B cell (primary cell): ENCODE data around the gene KAT14. TPM values are rescaled to one million over a fixed set of nuclear protein-coding genes. Genes with fewer than 3 reads are reported as not detected.

Experiments used
- ATAC-seq: fragments of 200-7000 bp; cut with Tn5 transposase; one replicate; pipeline ENCODE4 v1.10.0; 2021; ENCODE audit warnings: low read depth, mild to moderate bottlenecking, moderate number of reproducible peaks, moderate library complexity
- CTCF ChIA-PET: fragments of 350-600 bp; sonication (Branson Sonifier 250); formaldehyde crosslinking; loops from one replicate; lab custom pipeline; 2021; ENCODE audit warnings: antibody characterized with exemption, inconsistent platforms; lab: Charles Lee
- POLR2A ChIA-PET: fragments of 350-600 bp; sonication (Branson Sonifier 250); formaldehyde crosslinking; loops from one replicate; lab custom pipeline; 2021; ENCODE audit warnings: antibody characterized with exemption; lab: Charles Lee
- DNase-seq: peaks from one replicate; pipeline ENCODE4 v3.0.0; 2013
- H2AFZ ChIP-seq: 2 replicates; pipeline ENCODE4 v1.6.1; 2012; ENCODE audit warnings: mild to moderate bottlenecking, low read depth, low read length; ENCODE audit not compliant: insufficient read depth, poor library complexity, severe bottlenecking
- H3K27ac ChIP-seq, 2 donors: 1 replicate in 1 of 2; 2 replicates in 1 of 2; pipeline ENCODE4 v1.5.1; 2012 to 2013; ENCODE audit warnings: low read length in 2 of 2, mild to moderate bottlenecking in 2 of 2, moderate library complexity in 1 of 2
- H3K27me3 ChIP-seq, 4 experiments: fragments of 200-600 bp in 1 of 4; sonication (generic) in 1 of 4; replicated peaks in 1 of 4; 1 replicate in 2 of 4; 2 replicates in 2 of 4; pipeline versions ENCODE4 v1.6.1 to v1.7.0; 2013 to 2016; ENCODE audit warnings: low read length in 3 of 4, mild to moderate bottlenecking in 2 of 4, mixed read lengths in 1 of 4, moderate library complexity in 1 of 4; ENCODE audit not compliant: insufficient read depth in 4 of 4, control insufficient read depth in 3 of 4; ENCODE audit errors: control extremely low read depth in 1 of 4
- H3K36me3 ChIP-seq, 2 experiments: replicated peaks in 1 of 2; 1 replicate in 1 of 2; 2 replicates in 1 of 2; pipeline versions ENCODE4 v1.6.1 to v1.7.1; 2013; ENCODE audit warnings: low read length in 1 of 2; ENCODE audit not compliant: insufficient read depth in 2 of 2, control insufficient read depth in 1 of 2; ENCODE audit errors: control extremely low read depth in 1 of 2, extremely low read depth in 1 of 2
- H3K4me1 ChIP-seq, 2 donors: fragments of 200-600 bp in 1 of 2; sonication (generic) in 1 of 2; 1 replicate in 1 of 2; 2 replicates in 1 of 2; pipeline versions ENCODE4 v1.5.1 to v1.6.1; 2013 to 2017; ENCODE audit warnings: low read length in 2 of 2; ENCODE audit not compliant: control insufficient read depth in 2 of 2, insufficient read depth in 2 of 2
- H3K4me2 ChIP-seq: replicated peaks from 2 replicates; pipeline ENCODE3; 2012; ENCODE audit warnings: mild to moderate bottlenecking, low read depth, low read length; ENCODE audit not compliant: poor library complexity, severe bottlenecking
- H3K4me3 ChIP-seq, 5 experiments: fragments of 200-600 bp in 1 of 5; sonication (generic) in 1 of 5; 1 replicate in 3 of 5; 2 replicates in 2 of 5; pipeline versions ENCODE4 v1.5.1 to v1.7.0; 2011 to 2016; ENCODE audit warnings: low read length in 4 of 5, mild to moderate bottlenecking in 4 of 5, low read depth in 2 of 5, control low read depth in 1 of 5, moderate library complexity in 1 of 5; ENCODE audit not compliant: insufficient read depth in 1 of 5; ENCODE audit errors: control extremely low read depth in 1 of 5, extremely low read depth in 1 of 5
- H3K79me2 ChIP-seq: fragments of 200-600 bp; sonication (generic); one replicate; pipeline ENCODE4 v1.6.0; 2016; ENCODE audit warnings: low read length; ENCODE audit not compliant: control insufficient read depth, insufficient read depth
- H3K9ac ChIP-seq: fragments of 200-600 bp; sonication (generic); 2 replicates; pipeline ENCODE4 v1.6.1; 2017; ENCODE audit warnings: mild to moderate bottlenecking, low read length, moderate library complexity
- H3K9me3 ChIP-seq, 3 donors: one replicate each; pipeline versions ENCODE4 v1.6.1 to v1.7.1; 2013; ENCODE audit warnings: low read length in 2 of 3; ENCODE audit not compliant: control insufficient read depth in 2 of 3, insufficient read depth in 1 of 3; ENCODE audit errors: control extremely low read depth in 1 of 3
- H4K20me1 ChIP-seq: 2 replicates; pipeline ENCODE4 v1.6.0; 2012; ENCODE audit warnings: mild to moderate bottlenecking, low read length; ENCODE audit not compliant: insufficient read depth, control insufficient read depth, poor library complexity, severe bottlenecking
- H3K27ac Mint-ChIP-seq: one replicate; pipeline ENCODE4 v1.8.0; 2021; ENCODE audit warnings: mixed read lengths
- H3K27me3 Mint-ChIP-seq: one replicate; pipeline ENCODE4 v1.8.0; 2021; ENCODE audit warnings: mixed read lengths
- H3K4me1 Mint-ChIP-seq: one replicate; pipeline ENCODE4 v1.8.0; 2021; ENCODE audit warnings: mixed read lengths
- H3K4me3 Mint-ChIP-seq: one replicate; pipeline ENCODE4 v1.8.0; 2021; ENCODE audit warnings: mixed read lengths
- H3K9me3 Mint-ChIP-seq: one replicate; pipeline ENCODE4 v1.8.0; 2022; ENCODE audit warnings: mixed read lengths; ENCODE audit not compliant: insufficient read depth
- CTCF ChIP-seq: fragments of 200-600 bp; IDR thresholded peaks from one replicate; pipeline ENCODE4 v1.8.0; 2022; ENCODE audit warnings: antibody characterized with exemption, mild to moderate bottlenecking
- EZH2 ChIP-seq: IDR thresholded peaks from 2 replicates; pipeline ENCODE4 v1.6.1; 2012; ENCODE audit warnings: borderline replicate concordance, low read depth, mild to moderate bottlenecking, moderate library complexity, low read length; ENCODE audit not compliant: insufficient read depth, poor library complexity, severe bottlenecking
- WGBS: methylation state at CpG from one replicate; pipeline ENCODE4 v1.1.5; 2013; ENCODE audit warnings: missing lambda C conversion rate; ENCODE audit not compliant: insufficient coverage; 5-methylcytosine and 5-hydroxymethylcytosine counted together
- intact Hi-C: fragments of 100-400 bp; cut with micrococcal nuclease; formaldehyde crosslinking; loops from one replicate; pipeline ENCODE4 v1.10.0; 2022
- polyA plus RNA-seq: library from polyadenylated mRNA; depleted of rRNA; stranded (reverse); fragments of >200 nt; gene quantifications from 2 replicates; pipeline ENCODE4 v1.2.3, GENCODE V29; 2012
- total RNA-seq, 2 donors: library from RNA; stranded (reverse); fragments of 120-200 nt in 1 of 2; gene quantifications; 1 replicate in 1 of 2; 2 replicates in 1 of 2; pipeline versions ENCODE4 v1.2.3 to v1.2.4, GENCODE V29; 2013 to 2022

KAT14 gene
- total and polyA plus RNA-seq, 2 donors (not counting 1 experiment from before 2014, with no cell fraction given): 7.9 to 15.5 TPM

GRCh38 chr20:18166241-18166881 lies 28.7 kb downstream of the KAT14 start:
- ChIA-PET CTCF (no interaction called here), POLR2A (no interaction called here)
- Mint-ChIP-seq H3K4me1 (peaks cover 21% of the 10 kb centered on the region), H3K9me3 (no peaks in the 10 kb centered on the region), H3K27ac (no peak overlapping the region), H3K27me3 (no peaks in the 10 kb centered on the region), H3K4me3 (no peak overlapping the region)
- no peak for ATAC-seq
- no peak overlapping the region for H3K9ac ChIP-seq
- intact Hi-C loops: no loop called here
- no CpG with 5 or more reads among the region's 5 CpGs for WGBS
- H3K27me3 ChIP-seq: no peaks in the 10 kb centered on the region
- TF ChIP-seq CTCF: no peak
- H3K36me3 ChIP-seq: peaks cover 12 to 43% of the 10 kb centered on the region in 2 experiments
- H3K9me3 ChIP-seq: no peaks in the 10 kb centered on the region
- H2AFZ ChIP-seq: no peak overlapping the region
- H3K4me1 ChIP-seq: no peaks in the 10 kb centered on the region
- peaks cover 12% of the 10 kb centered on the region for H4K20me1 ChIP-seq
- no peak overlapping the region for H3K4me3 ChIP-seq
- no peak for DNase-seq
- H3K79me2 ChIP-seq: peaks cover 13% of the 10 kb centered on the region
- H3K4me2 ChIP-seq: no peak overlapping the region
- no peak overlapping the region for H3K27ac ChIP-seq

- no CpG with 5 or more reads among the region's 1 CpG for WGBS
- TF ChIP-seq CTCF (no peak), EZH2 (no peak)
- ChIA-PET CTCF (no interaction called here), POLR2A (no interaction called here)
- H3K79me2 ChIP-seq: peaks cover 17% of the 10 kb centered on the region
- H3K27me3 Mint-ChIP-seq: no peaks in the 10 kb centered on the region
- H4K20me1 ChIP-seq: peaks cover 12% of the 10 kb centered on the region
- H3K4me3 Mint-ChIP-seq: no peak overlapping the region
- H2AFZ ChIP-seq: no peak overlapping the region
- H3K4me1 ChIP-seq: no peaks in the 10 kb centered on the region
- H3K27me3 ChIP-seq: no peaks in the 10 kb centered on the region
- no peak overlapping the region for H3K9ac ChIP-seq
- no peak overlapping the region for H3K27ac Mint-ChIP-seq
- H3K9me3 Mint-ChIP-seq: no peaks in the 10 kb centered on the region
- peaks cover 21% of the 10 kb centered on the region for H3K4me1 Mint-ChIP-seq
- no peak overlapping the region for H3K4me3 ChIP-seq
- no peak for ATAC-seq
- no peak overlapping the region for H3K4me2 ChIP-seq
- H3K27ac ChIP-seq: no peak overlapping the region
- no peaks in the 10 kb centered on the region for H3K9me3 ChIP-seq
- H3K36me3 ChIP-seq: peaks cover 14 to 40% of the 10 kb centered on the region in 2 experiments
- no peak for DNase-seq
- intact Hi-C loops: no loop called here
These were observed 29.3 kb downstream of the KAT14 start for GRCh38 chr20:18166950-18167349.
